ENCODE data around the gene LYST.
"Not testable (repeated sequence)": the region's sequence is repeated elsewhere in the genome, so short reads cannot be mapped to it uniquely, and the experiment has no call there.

The LYST gene

GRCh38 chr1:235861857-235862256 lies 4.8 kb downstream of the LYST start:
- DNase-seq (ENCODE audit: low read depth in 2 of 3, low spot score in 1 of 3): no peak

GRCh38 chr1:235860829-235861228 lies 5.9 kb downstream of the LYST start:
- DNase-seq (ENCODE audit: low read depth in 2 of 3, low spot score in 1 of 3): no peak

DNA sequence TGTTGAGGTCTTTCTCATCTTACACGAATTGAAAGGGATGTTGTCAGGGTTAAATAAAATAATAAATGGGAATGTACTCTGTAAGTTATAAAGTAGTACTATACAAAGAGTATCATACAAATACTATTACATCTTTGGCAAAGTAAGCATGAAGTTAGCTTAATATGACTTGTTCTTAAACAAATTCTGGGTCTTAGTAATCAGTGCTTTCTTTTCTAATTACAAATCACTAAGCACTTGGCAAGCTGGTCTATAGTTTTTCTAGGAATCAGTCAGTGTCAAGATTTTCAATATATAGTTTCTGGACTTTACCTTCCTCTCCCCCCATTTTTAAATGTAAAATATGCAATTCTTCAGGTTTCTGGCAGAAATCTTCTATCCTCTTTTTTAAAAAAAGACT lies 6.9 kb downstream of the LYST start:
- DNase-seq (ENCODE audit: low read depth in 2 of 3, low spot score in 1 of 3): no peak

DNA sequence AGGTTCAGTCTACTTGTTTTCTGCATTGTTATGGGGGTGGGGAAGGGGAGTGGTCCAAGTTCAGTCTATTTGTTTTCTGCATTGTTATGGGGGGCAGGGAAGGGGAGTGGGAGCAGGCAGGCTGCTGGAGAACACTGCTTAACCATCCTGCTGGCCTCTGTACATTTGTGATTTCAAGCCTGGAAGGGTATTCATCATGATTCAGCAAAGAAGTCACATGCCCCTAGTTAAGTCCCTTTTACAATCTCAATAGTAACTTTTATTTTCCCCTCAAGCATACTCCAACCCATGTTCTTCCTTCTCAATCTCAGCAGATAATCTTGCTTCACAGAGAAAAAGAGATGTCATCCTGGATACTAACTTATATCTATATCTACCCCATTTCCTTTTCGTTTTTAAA lies 7.9 kb downstream of the LYST start:
- no peak for DNase-seq (ENCODE audit: low read depth in 2 of 3, low spot score in 1 of 3)

- no peak for DNase-seq (ENCODE audit: low read depth in 2 of 3, low spot score in 1 of 3)
These were observed 8.9 kb downstream of the LYST start for GRCh38 chr1:235857756-235858155.

DNA sequence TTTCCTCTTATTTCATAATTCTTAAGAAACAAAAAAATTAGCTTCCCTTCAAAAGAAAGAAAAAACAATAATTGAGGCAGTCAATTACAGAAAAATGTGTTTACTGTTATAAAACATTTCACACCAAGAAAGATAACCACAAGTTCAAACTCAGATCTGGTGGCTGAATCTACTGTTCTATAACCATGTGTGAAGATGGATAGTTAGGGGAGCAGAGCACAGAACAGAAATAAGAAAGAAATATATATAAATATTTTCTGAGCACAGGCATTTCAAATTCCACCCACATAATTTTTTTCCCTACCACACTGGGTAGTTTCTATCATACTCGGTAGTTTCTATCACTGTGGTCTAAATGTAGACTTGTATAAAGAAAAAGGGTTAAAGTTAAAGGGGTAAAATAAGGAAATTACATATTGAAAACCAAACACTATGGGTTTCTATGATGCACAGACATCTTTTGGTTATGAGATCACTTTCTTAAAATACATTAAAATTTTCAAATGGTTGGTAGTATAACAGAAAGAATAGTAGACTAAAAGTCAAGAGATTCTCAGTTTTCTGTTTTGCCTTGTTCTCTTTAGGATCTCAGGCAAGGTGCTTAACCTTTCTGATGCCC lies 10.8 kb downstream of the LYST start:
- DNase-seq (ENCODE audit: low read depth in 2 of 3, low spot score in 1 of 3): no peak

DNA sequence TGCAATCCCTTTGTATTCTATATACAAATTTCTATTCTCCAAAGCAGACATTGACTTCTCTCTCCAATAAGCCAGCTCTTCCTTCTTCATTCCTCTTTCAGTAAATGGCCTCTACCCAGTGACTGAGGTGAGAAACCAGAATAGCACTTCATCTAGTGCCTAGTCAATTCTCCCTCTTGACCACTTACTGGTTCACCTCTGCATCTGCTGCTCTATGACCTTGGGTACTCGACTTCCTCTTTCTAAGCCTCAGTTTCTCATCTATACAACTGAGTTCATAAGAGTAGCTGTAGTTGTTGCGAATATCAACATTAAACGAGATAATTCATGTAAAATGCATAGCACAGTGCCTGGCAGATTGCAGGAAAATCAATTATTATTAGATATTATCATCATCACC lies 12.4 kb downstream of the LYST start:
- no peak for DNase-seq (ENCODE audit: low read depth in 2 of 3, low spot score in 1 of 3)

DNA sequence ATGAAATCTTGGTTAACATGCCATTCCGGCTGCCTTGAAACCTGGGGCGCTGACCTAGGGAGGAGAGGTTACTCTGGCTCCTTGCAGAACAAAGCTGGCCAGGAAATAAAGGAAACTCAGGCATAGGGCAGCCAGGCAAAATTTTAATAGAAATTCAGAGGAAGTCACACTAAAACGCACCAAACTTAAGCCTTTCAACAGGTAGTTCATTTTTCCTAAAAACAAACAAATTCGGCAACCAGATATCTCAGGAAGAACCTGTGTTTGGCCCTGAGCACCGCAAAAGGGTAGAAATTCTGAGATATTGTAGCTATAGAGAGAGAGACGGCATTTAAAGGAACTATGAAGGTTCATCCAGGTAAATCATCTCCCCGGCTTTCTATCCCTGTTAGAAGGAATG lies 13.1 kb downstream of the LYST start:
- DNase-seq (ENCODE audit: low read depth in 2 of 3, low spot score in 1 of 3): no peak

DNA sequence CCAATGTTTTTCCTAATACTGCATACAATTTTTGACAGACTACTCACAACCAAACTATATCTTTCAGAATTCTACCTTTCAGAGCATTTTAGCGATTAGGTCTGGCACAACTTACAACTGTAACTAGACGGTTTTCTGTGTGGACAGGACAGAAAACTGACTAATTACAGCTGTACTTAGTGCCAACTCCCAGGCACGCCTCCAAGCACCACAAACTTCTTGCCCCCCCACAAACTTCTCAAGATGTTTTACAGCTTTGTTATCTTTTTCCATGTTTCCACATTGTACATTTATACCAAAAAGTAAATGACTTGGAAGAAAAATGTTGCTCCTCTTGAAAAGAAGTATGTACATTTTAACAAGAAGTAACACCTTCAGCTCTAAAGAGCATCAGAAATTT lies 13.8 kb downstream of the LYST start:
- DNase-seq (ENCODE audit: low read depth in 2 of 3, low spot score in 1 of 3): no peak

DNA sequence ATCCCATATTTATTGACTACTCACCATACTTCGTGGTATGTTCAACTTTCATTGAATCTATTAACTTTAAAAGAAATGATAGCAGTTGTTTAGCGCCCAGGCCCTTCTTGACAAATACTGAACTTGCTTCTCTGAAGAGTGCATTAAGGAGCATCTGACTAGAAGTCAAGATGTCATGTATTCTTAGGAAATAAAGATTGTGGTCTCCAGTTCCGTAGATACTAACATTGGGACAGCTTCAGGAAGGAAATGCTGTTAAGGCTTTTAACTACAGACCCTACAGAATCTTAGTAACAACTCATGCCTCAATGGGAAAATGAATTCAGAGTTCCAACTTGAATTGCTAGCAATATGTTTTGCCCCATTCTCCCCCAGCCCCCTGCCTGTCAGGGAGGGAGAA lies 14.8 kb downstream of the LYST start:
- DNase-seq (ENCODE audit: low read depth in 2 of 3, low spot score in 1 of 3): no peak

GRCh38 chr1:235848251-235848650 lies 18.5 kb downstream of the LYST start:
- DNase-seq (ENCODE audit: low read depth in 2 of 3, low spot score in 1 of 3): not testable (repeated sequence)

- DNase-seq (ENCODE audit: low read depth in 2 of 3, low spot score in 1 of 3): not testable (repeated sequence)
These were observed 21.0 kb downstream of the LYST start for GRCh38 chr1:235845656-235846107.

DNA sequence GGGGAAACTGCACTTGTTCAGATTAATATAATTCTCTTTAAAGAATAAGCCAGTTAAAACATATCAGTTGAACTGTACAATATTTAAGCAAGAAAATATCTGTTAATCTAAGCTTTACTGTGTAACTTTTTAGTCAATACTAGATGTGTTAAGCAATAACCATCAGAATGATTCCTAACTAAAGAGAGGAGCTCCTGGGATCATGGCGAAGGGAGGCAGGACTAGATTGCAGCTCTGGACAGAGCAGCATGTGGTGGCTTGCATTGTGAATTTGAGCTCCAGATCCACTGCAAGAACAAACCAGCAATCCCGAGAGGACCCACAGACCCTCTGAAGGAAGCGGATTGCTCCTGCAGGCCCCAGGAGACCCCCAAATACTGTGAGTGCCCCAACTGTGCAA lies 21.9 kb downstream of the LYST start:
- no peak for DNase-seq (ENCODE audit: low read depth in 2 of 3, low spot score in 1 of 3)

- DNase-seq (ENCODE audit: low read depth in 2 of 3, low spot score in 1 of 3): no peak
These were observed 23.2 kb downstream of the LYST start for GRCh38 chr1:235843461-235843961.

GRCh38 chr1:235841938-235842545 lies 24.7 kb downstream of the LYST start:
- no peak for DNase-seq (ENCODE audit: low read depth in 2 of 3, low spot score in 1 of 3)

DNA sequence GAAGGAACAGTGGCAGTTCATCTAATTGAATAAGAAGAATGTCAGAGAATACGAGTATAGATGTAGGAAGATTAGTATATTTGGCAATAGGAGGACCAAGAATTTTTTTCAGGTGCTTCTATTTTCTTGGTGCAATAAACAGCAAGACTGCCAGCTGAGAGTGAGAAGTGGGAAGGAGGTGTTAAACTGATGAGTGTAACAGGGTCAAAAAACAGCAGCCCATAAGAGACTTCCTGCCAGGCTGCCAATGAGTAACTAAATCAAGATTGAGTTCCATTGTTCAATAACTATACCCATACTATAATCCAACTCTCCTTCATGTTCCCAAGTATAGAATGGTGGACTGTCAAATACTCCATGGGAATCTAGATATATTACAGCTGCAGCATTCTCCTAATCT lies 28.7 kb downstream of the LYST start:
- no peak for DNase-seq (ENCODE audit: low read depth in 2 of 3, low spot score in 1 of 3)

GRCh38 chr1:235835226-235835625 lies 31.5 kb downstream of the LYST start:
- DNase-seq (ENCODE audit: low read depth in 2 of 3, low spot score in 1 of 3): no peak

DNA sequence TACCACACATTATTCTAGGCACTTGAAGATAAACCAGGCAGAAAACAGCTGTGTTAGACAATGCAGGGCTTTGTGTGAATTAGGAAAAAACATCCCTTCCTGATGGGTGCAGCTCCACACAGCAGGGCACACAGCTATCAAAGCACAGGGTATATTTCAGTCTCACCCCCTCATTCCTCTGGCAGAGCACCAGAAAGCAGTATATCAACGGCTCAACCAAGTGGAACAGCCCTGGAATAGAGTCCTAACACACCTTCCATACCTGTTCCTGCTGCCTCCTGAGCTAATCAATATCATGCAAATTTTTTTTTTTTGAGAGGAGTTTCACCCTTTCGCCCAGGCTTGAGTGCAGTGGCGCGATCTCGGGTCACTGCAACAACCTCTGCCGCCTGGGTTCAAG lies 32.1 kb downstream of the LYST start:
- DNase-seq (ENCODE audit: low read depth in 2 of 3, low spot score in 1 of 3): no peak

DNA sequence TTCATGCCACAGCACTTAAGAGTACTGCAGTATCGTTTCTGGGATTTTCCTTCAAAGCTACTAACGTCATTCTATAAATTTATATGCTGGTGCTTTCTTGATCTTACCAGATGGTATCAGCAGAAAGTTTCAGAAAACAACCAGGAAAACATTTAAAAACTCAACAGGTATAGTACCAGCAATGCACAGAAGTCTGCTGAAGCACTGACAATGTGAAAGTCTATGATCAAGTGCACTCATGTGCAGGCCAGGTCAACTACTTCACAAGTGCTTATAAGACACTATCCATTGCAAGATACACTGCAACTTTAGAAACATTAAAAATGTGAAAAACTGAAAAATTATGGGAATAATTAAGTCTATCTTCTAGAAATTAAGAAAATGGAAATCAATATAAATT lies 34.7 kb downstream of the LYST start:
- no peak for DNase-seq (ENCODE audit: low read depth in 2 of 3, low spot score in 1 of 3)

DNA sequence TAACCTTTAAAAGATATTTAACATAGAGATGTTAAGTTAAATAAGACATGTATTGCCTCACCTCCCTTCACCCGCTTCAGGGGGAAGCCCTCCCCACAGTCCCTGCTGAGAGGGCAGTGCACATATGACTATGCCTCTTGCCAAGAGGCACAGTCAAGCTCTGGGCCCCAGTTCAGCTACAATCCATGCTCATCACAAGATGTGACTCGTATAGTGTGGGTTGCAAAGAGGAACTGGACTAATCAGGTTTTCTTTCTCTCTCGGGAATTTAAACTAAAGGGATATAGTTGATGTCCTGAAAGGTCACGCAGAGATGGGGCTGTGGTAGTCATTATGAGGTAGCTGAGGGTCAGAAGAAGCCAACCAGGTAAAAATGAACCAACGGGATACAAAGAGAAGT lies 35.6 kb downstream of the LYST start:
- peak in 2 of 3 donors; percentile 23 to 33 for DNase-seq (ENCODE audit: low read depth in 2 of 3, low spot score in 1 of 3)

- no peak for DNase-seq (ENCODE audit: low read depth in 2 of 3, low spot score in 1 of 3)
These were observed 40.4 kb downstream of the LYST start for GRCh38 chr1:235826102-235826854.

DNA sequence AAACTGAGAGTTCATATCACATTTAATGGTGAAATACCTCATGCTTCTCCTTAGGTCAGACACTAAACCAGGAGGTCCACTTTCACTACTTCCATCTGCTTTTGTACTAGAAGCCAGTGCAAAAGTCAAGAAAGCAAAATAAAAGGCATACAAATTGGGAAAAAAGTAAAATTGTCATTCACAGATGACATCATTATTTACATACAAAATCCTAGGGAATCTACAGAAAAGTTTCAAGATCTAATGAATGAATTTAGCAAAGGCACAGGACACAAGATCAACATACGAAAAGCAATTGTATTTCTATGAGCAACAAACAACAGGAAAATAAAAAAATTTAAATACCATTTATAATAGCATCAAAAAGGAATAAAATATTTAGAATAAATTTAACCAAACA lies 41.5 kb downstream of the LYST start:
- no peak for DNase-seq (ENCODE audit: low read depth in 2 of 3, low spot score in 1 of 3)

All from stimulated activated CD4-positive, alpha-beta T cell treated with anti-CD3 and anti-CD28 coated beads, Interleukin-12 subunit alpha, Interleukin-12 subunit beta, amount 100 ng/mL, for 48 hours (primary cell).